HG03460 (cell line): ENCODE results near the gene WLS.

Source experiments
- ATAC-seq: cut with Tn5 transposase; IDR thresholded peaks from one replicate; pipeline ENCODE4 v1.9.1; 2021; ENCODE audit not compliant: unreplicated experiment

The WLS gene

GRCh38 chr1:68103011-68103545 lies 129.2 kb downstream of the WLS start:
- no peak for ATAC-seq

GRCh38 chr1:68101829-68102228 lies 130.5 kb downstream of the WLS start:
- no peak for ATAC-seq

- no peak for ATAC-seq
Measured at GRCh38 chr1:68100571-68100970, 131.8 kb downstream of the WLS start.

GRCh38 chr1:68093737-68094136 lies 138.6 kb downstream of the WLS start:
- ATAC-seq = no peak

- ATAC-seq = no peak
Measured at GRCh38 chr1:68087184-68087583, 145.1 kb downstream of the WLS start.

GRCh38 chr1:68085752-68086151 lies 146.6 kb downstream of the WLS start:
- no peak for ATAC-seq

- no peak for ATAC-seq
Measured at GRCh38 chr1:68083686-68084085, 148.6 kb downstream of the WLS start.

GRCh38 chr1:68081775-68082283 lies 150.5 kb downstream of the WLS start:
- ATAC-seq = no peak

GRCh38 chr1:68078647-68079046 lies 153.7 kb downstream of the WLS start:
- ATAC-seq = no peak
